Neural cell (in vitro differentiated cells): ENCODE measurements around the gene PDF.
"Not testable (repeated sequence)": the region's sequence is repeated elsewhere in the genome, so short reads cannot be mapped to it uniquely, and the experiment has no call there.

Experiments
- EP300 ChIP-seq: fragments of 450-650 bp; conservative IDR thresholded peaks from 2 replicates; pipeline ENCODE4 v1.6.1; 2014; ENCODE audit warnings: antibody characterized with exemption, mild to moderate bottlenecking, moderate library complexity; ENCODE audit not compliant: poor library complexity, severe bottlenecking
- EZH2 ChIP-seq: fragments of 200-600, 300-800 bp; shearing (Covaris generic), sonication (generic); IDR thresholded peaks from 2 replicates; pipeline ENCODE4 v1.6.1; 2014; ENCODE audit warnings: antibody characterized with exemption, low read length, borderline replicate concordance, mild to moderate bottlenecking; ENCODE audit not compliant: insufficient read depth, poor library complexity, severe bottlenecking
- MXI1 ChIP-seq: fragments of 450-650 bp; conservative IDR thresholded peaks from 2 replicates; pipeline ENCODE4 v1.6.1; 2014; ENCODE audit warnings: antibody characterized with exemption, mild to moderate bottlenecking; ENCODE audit not compliant: poor library complexity, severe bottlenecking
- POLR2AphosphoS5 ChIP-seq: IDR thresholded peaks from 2 replicates; pipeline ENCODE4 v1.6.1; 2012
- RAD21 ChIP-seq: fragments of 450-650 bp; conservative IDR thresholded peaks from 2 replicates; pipeline ENCODE4 v1.6.1; 2014; ENCODE audit warnings: antibody characterized with exemption, mild to moderate bottlenecking, moderate library complexity
- TAF1 ChIP-seq: IDR thresholded peaks from 2 replicates; pipeline ENCODE4 v1.6.1; 2012; ENCODE audit warnings: low read depth
- TF ChIP-seq, protein P1 (sequence below): fragments of 450-650 bp; IDR thresholded peaks from 2 replicates; pipeline ENCODE4 v1.5.1; 2014; ENCODE audit warnings: antibody characterized with exemption, mild to moderate bottlenecking, moderate library complexity; ENCODE audit not compliant: poor library complexity, severe bottlenecking
- TF ChIP-seq, protein P2 (sequence below): IDR thresholded peaks from 2 replicates; pipeline ENCODE4 v1.6.1; 2012; ENCODE audit warnings: borderline replicate concordance

DNA sequence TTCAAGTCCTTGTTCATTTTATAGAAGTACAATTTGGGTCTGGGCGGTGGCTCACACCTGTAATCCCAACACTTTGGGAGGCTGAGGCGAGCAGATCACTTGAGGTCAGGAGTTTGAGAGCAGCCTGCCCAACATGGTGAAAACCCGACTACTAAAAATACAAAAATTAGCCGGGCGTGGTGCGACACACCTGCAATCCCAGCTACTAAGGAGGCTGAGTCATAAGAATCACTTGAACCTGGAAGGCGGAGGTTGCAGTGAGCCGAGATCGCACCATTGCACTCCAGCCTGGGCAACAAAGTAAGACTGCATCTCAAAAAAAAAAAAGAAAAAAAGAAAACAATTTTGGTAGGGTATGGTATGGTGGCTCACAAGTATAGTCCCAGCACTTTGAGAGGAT lies 29.7 kb upstream of the PDF start:
- TF ChIP-seq, protein P1, sequence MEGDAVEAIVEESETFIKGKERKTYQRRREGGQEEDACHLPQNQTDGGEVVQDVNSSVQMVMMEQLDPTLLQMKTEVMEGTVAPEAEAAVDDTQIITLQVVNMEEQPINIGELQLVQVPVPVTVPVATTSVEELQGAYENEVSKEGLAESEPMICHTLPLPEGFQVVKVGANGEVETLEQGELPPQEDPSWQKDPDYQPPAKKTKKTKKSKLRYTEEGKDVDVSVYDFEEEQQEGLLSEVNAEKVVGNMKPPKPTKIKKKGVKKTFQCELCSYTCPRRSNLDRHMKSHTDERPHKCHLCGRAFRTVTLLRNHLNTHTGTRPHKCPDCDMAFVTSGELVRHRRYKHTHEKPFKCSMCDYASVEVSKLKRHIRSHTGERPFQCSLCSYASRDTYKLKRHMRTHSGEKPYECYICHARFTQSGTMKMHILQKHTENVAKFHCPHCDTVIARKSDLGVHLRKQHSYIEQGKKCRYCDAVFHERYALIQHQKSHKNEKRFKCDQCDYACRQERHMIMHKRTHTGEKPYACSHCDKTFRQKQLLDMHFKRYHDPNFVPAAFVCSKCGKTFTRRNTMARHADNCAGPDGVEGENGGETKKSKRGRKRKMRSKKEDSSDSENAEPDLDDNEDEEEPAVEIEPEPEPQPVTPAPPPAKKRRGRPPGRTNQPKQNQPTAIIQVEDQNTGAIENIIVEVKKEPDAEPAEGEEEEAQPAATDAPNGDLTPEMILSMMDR: not testable (repeated sequence)
- not testable (repeated sequence) for TF ChIP-seq EP300, POLR2AphosphoS5, EZH2, TAF1, RAD21, MXI1
- TF ChIP-seq, protein P2, sequence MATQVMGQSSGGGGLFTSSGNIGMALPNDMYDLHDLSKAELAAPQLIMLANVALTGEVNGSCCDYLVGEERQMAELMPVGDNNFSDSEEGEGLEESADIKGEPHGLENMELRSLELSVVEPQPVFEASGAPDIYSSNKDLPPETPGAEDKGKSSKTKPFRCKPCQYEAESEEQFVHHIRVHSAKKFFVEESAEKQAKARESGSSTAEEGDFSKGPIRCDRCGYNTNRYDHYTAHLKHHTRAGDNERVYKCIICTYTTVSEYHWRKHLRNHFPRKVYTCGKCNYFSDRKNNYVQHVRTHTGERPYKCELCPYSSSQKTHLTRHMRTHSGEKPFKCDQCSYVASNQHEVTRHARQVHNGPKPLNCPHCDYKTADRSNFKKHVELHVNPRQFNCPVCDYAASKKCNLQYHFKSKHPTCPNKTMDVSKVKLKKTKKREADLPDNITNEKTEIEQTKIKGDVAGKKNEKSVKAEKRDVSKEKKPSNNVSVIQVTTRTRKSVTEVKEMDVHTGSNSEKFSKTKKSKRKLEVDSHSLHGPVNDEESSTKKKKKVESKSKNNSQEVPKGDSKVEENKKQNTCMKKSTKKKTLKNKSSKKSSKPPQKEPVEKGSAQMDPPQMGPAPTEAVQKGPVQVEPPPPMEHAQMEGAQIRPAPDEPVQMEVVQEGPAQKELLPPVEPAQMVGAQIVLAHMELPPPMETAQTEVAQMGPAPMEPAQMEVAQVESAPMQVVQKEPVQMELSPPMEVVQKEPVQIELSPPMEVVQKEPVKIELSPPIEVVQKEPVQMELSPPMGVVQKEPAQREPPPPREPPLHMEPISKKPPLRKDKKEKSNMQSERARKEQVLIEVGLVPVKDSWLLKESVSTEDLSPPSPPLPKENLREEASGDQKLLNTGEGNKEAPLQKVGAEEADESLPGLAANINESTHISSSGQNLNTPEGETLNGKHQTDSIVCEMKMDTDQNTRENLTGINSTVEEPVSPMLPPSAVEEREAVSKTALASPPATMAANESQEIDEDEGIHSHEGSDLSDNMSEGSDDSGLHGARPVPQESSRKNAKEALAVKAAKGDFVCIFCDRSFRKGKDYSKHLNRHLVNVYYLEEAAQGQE: not testable (repeated sequence)
